Right lung (tissue), 5 donors: ENCODE data around the gene PAFAH1B2. TPM values are rescaled to one million over a fixed set of nuclear protein-coding genes. Genes with fewer than 3 reads are reported as not detected.
"Not testable (repeated sequence)": the region's sequence is repeated elsewhere in the genome, so short reads cannot be mapped to it uniquely, and the experiment has no call there.

Experiments used
- DNase-seq, 2 donors: peaks; one replicate each; pipeline ENCODE4 v3.0.0-alpha.2; 2013
- polyA plus RNA-seq, 5 donors: library from polyadenylated mRNA; unstranded; fragments of 120-200 nt; gene quantifications; one replicate each; pipeline versions ENCODE4 v1.2.1 to v1.2.3, GENCODE V29; 2013; ENCODE audit warnings: inconsistent platforms in 1 of 5, low replicate concordance in 1 of 5; ENCODE audit not compliant: insufficient read length in 5 of 5, insufficient read depth in 1 of 5

The PAFAH1B2 gene
- polyA plus RNA-seq, 5 donors = 48.3 to 70.6 (median 65.0) TPM

DNA sequence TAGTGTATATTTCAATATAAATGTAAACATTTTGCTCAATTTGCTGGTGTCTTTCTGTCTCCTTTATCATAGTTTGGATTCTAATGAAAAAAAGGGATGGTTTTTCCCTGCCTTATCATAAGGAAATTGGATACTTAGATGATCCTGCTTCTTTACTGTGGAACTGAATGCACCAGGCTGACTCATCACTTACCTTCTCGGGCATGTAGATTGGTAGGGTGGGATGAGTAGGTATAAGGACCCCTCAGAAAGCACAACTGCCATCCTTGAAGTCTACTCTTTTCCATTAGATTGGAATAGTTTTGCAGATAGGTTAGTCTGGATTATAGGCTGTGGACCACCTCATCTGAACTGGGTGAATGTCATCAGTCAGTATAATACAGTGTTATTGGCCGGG is 26.9 kb downstream of the PAFAH1B2 start:
- no peak for DNase-seq

- no peak for DNase-seq
Observed at GRCh38 chr11:117171404-117172061, 27.4 kb downstream of the PAFAH1B2 start.

- no peak for DNase-seq
Observed at GRCh38 chr11:117172724-117173421, 28.8 kb downstream of the PAFAH1B2 start.

GRCh38 chr11:117175104-117175503 is 31.0 kb downstream of the PAFAH1B2 start:
- DNase-seq = no peak

DNA sequence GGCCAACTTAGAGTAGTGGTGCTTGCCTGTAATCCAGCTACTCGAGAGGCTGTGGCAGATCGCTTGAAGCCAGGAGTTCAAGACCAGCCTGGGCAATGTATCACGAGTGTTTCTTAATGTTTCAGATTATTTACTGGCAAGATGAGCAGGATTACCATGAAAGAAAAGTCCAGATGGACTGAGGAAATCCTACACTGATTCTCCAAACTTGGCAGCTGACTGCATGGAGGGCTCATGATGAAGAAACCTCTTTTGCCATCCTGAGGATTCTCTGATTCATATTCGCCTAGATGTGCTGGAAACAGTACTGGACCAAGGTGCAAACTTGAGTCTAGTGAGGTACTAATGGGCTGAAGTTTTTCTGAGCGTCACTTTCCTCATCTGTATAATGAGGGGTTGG is 31.7 kb downstream of the PAFAH1B2 start:
- DNase-seq = no peak

- DNase-seq = no peak
Observed at GRCh38 chr11:117176186-117176585, 32.1 kb downstream of the PAFAH1B2 start.

- no peak for DNase-seq
Observed at GRCh38 chr11:117177534-117178209, 33.6 kb downstream of the PAFAH1B2 start.

DNA sequence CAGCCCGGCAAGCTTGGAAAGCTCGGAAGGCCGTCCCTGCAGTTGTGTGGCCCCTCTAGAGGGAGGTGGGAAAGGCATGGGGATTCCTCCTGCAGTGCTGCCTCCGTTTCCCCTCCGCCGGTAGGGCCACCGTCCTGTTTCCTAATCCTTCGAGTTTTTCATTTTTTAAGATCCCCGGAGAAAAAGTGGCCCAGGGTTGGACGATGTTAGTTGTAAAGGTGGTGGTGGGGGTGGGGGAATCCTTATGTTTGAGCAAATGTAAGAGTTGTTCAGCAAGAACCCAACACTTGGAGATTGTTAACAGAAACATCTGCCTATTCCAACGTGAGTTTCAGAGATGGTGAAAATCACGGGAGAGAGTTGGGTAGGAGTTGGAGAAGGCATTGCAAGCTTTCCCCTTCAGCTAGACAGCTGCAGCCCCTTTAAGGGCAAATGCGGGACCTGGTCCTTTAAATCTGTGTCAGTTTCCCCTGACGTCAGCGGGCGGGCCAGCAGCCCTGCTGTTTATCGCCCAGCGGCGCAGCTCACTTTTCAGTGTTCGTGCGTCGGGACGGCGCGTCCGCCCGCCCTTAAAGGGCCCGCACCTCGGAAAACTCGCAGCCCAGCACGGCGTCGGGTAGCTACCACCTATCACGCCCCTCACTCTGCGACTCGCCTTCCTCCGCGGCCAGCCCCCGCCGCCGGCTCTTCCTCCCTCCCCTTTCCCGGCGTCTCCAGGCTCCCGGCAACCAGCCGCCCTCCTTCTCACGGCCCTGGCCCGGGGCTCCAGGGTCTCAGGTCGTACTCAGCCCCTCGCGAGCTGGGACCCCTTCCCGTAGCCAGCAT is 34.3 kb downstream of the PAFAH1B2 start, which contains the start of gene SIDT2:
SIDT2 (plus strand) TSS at position 534 of the 825 bp plus-strand sequence. CDS start 521 bp downstream, outside the sequence.
- DNase-seq = peak; percentile 95

GRCh38 chr11:117179048-117179999 is 35.2 kb downstream of the PAFAH1B2 start:
- peak in 1 of 2 donors; percentile 37 for DNase-seq

- no peak for DNase-seq
Observed at GRCh38 chr11:117180020-117180419, 35.9 kb downstream of the PAFAH1B2 start.

DNA sequence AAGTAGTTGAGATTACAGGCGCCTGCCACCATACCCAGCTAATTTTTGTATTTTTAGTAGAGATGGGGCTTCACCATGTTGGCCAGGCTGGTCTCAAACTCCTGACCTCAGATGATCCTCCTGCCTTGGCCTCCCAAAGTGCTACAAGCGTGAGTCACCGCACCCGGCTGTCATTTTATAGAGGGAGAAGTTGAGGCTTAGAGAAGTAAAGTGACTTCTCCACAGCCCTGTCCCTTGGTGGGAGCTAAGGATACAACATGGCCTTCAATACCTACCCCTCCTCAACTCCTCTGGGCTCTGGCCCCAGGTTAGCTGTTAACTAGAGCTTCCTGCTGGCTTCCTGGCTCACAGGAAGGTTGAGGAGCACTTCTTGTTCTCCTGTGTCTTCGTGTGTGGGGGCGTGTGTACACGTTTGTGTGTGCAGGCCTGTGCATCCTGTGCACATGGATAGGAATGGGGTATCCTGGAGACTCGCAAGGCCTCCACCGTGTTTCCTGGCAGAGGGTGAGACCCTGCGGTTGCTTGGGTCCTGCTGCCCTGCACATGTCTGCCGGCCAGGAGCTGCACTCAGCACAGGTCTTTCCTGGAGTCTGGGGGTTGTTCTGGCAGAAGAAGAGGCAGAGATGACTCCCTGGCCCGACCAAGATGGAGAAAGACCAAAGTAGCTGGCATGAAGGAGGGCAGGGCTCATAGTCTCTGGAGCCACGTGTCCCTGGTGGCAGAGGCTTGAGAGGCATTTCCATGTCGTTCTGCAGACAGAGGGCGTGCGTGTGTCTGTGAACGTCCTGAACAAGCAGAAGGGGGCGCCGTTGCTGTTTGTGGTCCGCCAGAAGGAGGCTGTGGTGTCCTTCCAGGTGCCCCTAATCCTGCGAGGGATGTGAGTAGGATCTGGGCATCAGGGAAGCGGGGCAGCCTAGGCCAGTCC is 36.8 kb downstream of the PAFAH1B2 start:
- no peak for DNase-seq

DNA sequence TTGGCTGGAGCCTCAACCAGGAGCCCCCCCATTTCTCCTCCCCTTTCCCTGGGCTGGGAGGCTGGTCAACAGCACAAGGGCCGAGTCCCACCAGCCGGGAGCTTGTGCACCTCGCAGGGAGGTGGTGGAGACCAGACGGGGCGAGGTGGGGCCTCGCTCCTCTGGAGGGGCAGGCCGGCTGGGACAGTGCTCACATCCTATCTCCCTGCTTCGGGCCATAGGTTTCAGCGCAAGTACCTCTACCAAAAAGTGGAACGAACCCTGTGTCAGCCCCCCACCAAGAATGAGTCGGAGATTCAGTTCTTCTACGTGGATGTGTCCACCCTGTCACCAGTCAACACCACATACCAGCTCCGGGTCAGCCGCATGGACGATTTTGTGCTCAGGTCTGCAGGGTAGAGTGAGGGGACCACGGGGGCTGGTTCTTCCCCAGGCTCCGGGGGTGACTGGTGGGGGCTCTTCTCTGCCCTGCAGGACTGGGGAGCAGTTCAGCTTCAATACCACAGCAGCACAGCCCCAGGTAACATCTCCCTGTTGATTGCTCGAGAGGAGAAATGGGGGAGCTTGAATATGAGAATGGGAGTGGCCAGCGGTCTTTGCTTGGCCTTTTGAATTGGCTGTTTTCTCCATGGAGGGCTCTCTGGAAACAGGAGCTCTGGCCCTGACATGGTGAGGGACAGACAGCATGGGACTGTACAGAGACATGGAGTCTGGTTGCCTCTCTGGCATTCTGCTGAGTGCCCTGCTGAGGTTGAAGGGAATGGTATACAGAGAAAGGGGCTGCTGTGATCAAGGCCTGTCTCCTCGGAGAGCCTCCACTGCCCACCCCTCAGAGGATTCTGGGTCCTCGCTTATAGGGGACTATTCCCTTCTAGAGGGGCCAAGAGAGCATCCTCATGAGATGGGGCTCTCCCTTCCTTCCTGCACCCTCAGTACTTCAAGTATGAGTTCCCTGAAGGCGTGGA is 37.8 kb downstream of the PAFAH1B2 start:
- DNase-seq = no peak

GRCh38 chr11:117182551-117182935 is 38.5 kb downstream of the PAFAH1B2 start:
- DNase-seq = no peak

DNA sequence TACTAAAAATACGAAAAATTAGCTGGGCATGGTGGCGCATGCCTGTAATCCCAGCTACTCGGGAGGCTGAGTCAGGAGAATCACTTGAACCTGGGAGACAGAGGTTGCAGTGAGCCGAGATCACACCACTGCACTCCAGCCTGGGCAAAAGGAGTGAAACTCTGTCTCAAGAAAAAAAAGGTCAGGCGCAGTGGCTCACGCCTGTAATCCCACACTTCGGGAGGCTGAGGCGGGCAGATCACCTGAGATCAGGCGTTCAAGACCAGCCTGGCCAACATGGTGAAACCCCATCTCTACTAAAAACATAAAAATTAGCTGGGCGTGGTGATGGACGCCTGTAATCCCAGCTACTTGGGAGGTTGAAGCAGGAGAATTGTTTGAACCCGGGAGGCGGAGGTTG is 39.1 kb downstream of the PAFAH1B2 start:
- not testable (repeated sequence) for DNase-seq

DNA sequence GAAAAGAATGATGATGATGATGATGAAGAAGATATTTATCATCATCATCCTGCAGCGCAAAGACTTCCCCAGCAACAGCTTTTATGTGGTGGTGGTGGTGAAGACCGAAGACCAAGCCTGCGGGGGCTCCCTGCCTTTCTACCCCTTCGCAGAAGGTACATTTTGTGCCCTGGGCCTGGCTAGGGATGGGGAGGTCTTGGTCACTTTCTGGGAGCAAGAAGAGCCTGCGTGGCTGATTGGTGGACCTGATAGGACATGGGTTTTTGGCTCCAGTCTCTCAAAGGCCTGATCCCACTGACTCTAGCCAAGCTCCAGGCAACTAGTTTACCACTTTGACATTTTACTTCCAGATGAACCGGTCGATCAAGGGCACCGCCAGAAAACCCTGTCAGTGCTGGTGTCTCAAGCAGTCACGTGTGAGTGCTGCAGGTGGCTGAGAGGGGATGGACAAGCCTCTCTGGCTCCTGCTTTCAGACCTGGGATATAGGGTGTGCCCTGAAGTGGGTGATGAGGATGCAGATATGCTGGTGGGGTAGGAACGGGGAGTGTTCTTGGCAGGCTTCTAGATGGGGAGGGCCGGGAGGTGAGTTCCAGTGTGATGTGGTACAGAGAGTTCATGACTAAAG is 39.8 kb downstream of the PAFAH1B2 start:
- DNase-seq = no peak

DNA sequence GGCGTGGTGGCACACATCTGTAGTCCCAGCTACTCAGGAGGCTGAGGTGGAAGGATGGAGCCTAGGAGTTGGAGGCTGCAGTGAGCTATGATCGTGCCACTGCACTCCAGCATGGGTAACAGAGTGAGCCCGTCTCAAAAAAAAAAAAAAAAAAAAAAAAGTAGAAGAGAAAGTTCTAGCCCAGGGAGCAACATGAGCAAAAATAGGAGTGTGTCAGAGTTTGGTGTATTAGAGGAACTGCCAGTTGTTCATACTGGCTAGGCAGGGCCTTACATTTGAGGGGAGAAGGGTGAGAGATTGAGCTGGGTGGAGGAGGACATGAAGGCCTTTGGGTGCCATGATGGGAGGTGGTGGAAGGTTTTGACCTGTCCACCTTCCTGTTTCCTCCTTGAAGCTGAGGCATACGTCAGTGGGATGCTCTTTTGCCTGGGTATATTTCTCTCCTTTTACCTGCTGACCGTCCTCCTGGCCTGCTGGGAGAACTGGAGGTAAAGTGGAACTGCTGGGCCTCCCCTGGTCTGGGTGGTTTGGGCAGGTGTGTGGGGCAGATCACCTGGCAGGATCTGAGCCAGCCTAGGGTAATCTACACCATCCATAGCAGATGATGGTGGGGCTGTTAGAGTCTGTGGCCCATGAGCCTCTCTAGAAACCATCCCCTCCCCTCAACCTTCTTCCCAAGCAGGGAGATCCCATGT is 41.8 kb downstream of the PAFAH1B2 start:
- DNase-seq = no peak

GRCh38 chr11:117186431-117186761 is 42.3 kb downstream of the PAFAH1B2 start:
- DNase-seq = no peak
